ENCODE measurements around the gene NEGR1. TPM values are rescaled to one million over a fixed set of nuclear protein-coding genes. Genes with fewer than 3 reads are reported as not detected.
"Not testable (repeated sequence)": the region's sequence is repeated elsewhere in the genome, so short reads cannot be mapped to it uniquely, and the experiment has no call there.

NEGR1 gene
- total RNA-seq, 6 donors from 2014 or later = 3.1 to 14.7 (median 8.9) TPM

DNA sequence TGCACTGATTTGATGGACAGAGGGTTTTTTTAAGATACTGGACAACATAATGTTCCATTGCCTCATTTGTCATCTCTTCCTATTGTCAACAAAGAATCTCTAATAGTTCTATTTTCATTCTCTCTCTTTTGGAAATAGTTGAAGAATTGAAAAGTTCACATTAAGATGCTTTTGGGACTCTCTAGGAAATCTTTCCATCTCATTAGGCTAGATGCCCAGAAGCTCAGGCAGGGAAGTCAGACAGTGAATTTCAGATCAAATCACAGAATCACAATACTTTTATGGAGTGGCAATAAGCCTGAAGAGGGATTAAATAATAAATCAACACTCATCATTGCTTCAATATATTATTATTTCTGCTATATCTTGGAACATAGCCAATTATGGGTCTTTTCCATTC lies 29.2 kb downstream of the NEGR1 start:
- H3K27me3 ChIP-seq = no peaks in the 10 kb centered on the region
- no peak overlapping the region for H3K4me3 ChIP-seq
- no peak overlapping the region for H3K27ac ChIP-seq
- H3K4me1 ChIP-seq = no peaks in the 10 kb centered on the region
- no peak for ATAC-seq (ENCODE audit: low FRiP score in 2 of 2)
- H3K9me3 ChIP-seq = no peaks in the 10 kb centered on the region
- DNase-seq = no peak
- H3K36me3 ChIP-seq = no peaks in the 10 kb centered on the region
- TF ChIP-seq POLR2A (IDR thresholded peaks at IDR 0.05) (no peak), POLR2AphosphoS5 (IDR thresholded peaks at IDR 0.05) (no peak), EP300 (IDR thresholded peaks at IDR 0.05) (no peak)
- TF ChIP-seq, protein P1, sequence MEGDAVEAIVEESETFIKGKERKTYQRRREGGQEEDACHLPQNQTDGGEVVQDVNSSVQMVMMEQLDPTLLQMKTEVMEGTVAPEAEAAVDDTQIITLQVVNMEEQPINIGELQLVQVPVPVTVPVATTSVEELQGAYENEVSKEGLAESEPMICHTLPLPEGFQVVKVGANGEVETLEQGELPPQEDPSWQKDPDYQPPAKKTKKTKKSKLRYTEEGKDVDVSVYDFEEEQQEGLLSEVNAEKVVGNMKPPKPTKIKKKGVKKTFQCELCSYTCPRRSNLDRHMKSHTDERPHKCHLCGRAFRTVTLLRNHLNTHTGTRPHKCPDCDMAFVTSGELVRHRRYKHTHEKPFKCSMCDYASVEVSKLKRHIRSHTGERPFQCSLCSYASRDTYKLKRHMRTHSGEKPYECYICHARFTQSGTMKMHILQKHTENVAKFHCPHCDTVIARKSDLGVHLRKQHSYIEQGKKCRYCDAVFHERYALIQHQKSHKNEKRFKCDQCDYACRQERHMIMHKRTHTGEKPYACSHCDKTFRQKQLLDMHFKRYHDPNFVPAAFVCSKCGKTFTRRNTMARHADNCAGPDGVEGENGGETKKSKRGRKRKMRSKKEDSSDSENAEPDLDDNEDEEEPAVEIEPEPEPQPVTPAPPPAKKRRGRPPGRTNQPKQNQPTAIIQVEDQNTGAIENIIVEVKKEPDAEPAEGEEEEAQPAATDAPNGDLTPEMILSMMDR (IDR thresholded peaks at IDR 0.05) = no peak

DNA sequence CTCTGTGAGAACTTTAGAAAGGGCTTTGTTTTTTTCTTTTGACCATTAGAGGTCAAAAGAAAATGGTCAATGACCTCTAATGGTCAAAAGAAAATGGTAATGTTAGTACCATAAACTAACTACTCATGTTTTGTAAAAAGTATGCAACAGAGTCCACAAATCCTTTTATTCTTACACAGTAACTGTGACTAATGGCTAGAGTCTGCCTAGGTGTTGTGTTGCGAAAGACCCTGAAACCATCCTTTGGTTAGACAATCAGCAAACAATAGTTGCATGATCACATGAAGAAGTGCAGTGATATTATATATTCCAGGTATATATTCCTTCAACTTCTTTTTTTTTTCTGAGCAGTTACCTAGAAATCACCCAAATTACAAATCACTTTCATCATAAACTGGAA lies 40.9 kb downstream of the NEGR1 start:
- WGBS, 2 donors = 90 to 100% methylated on average over 1 of the region's 1 CpG
- Histone ChIP-seq H3K4me3 (no peak overlapping the region), H3K9me3 (no peaks in the 10 kb centered on the region), H3K27ac (no peak overlapping the region), H3K4me1 (no peaks in the 10 kb centered on the region), H3K27me3 (no peaks in the 10 kb centered on the region), H3K36me3 (no peaks in the 10 kb centered on the region)
- no peak for ATAC-seq (ENCODE audit: low FRiP score in 2 of 2)
- no peak for TF ChIP-seq POLR2A (IDR thresholded peaks at IDR 0.05)
- no peak for DNase-seq

DNA sequence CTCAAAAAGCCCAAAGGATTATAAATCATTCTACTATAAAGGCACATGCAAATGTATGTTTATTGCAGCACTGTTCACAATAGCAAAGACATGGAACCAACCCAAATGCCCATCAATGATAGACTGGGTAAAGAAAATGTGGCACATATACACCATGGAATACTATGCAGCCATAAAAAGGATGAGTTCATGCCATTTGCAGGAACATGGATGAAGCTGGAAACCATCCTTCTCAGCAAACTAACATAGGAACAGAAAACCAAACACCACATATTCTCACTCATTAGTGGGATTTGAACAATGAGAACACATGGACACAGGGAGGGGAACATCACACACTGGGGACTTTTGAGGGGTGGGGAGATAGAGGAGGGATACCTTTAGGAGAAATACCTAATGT lies 46.4 kb downstream of the NEGR1 start:
- H3K27ac ChIP-seq; H3K4me3 ChIP-seq; H3K27me3 ChIP-seq; H3K4me1 ChIP-seq; H3K36me3 ChIP-seq; ATAC-seq (ENCODE audit: low FRiP score in 2 of 2); H3K9me3 ChIP-seq; DNase-seq: not testable (repeated sequence)

DNA sequence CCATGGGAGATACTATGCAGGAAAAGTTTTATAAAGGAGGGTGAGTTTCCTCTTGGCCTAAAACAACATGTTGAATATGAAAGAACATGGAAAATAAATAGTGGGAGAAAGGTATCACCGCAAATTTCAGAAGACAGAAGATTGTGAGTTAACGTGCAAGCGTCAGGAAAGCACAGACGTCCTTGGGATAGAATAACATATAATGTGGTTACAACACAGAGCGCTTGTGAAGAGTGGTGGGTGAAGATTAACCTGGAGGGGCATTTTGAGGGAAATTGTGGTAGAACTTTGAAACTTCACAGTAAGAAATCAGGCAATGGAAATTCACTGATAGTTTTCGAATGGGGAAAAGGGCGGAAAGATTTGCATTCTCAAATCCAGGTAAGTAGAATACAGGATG lies 47.3 kb downstream of the NEGR1 start:
- 76 to 87% methylated on average over 7 of the region's 7 CpGs for WGBS, 2 donors
- DNase-seq (no peak), ATAC-seq (ENCODE audit: low FRiP score in 2 of 2) (no peak)
- TF ChIP-seq EP300 (IDR thresholded peaks at IDR 0.05) (no peak), POLR2A (IDR thresholded peaks at IDR 0.05) (no peak), POLR2AphosphoS5 (IDR thresholded peaks at IDR 0.05) (no peak)
- TF ChIP-seq, protein P1 (IDR thresholded peaks at IDR 0.05) = no peak
- no peaks in the 10 kb centered on the region for H3K9me3 ChIP-seq
- no peaks in the 10 kb centered on the region for H3K4me1 ChIP-seq
- no peaks in the 10 kb centered on the region for H3K36me3 ChIP-seq
- no peak overlapping the region for H3K4me3 ChIP-seq
- no peaks in the 10 kb centered on the region for H3K27me3 ChIP-seq
- no peak overlapping the region for H3K27ac ChIP-seq

DNA sequence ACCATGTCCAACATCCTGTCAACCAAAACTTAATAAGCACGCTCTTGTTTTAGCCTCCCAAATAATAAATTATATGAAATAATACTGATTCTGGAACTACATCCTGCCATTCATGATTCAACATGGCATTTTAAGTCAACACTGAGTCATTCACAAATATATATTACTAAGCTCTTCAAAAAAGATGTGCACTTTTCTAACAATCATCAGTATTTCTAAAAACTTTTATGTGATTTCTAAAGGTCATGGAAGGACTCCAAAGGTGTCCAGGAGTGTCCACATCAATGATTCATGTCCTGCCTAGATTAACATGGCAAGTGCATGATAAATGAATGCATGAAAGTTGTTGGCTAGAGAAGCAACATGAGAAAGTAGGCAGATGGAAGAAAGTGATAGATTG lies 51.6 kb downstream of the NEGR1 start:
- TF ChIP-seq POLR2A (IDR thresholded peaks at IDR 0.05) = no peak
- TF ChIP-seq EP300 (IDR thresholded peaks at IDR 0.05) = no peak
- no peak for TF ChIP-seq POLR2AphosphoS5 (IDR thresholded peaks at IDR 0.05)
- WGBS, 2 donors = 85 to 89% methylated on average over 1 of the region's 1 CpG
- H3K36me3 ChIP-seq = no peaks in the 10 kb centered on the region
- no peak overlapping the region for H3K27ac ChIP-seq
- DNase-seq (no peak), ATAC-seq (ENCODE audit: low FRiP score in 2 of 2) (no peak)
- no peaks in the 10 kb centered on the region for H3K9me3 ChIP-seq
- H3K27me3 ChIP-seq = no peaks in the 10 kb centered on the region
- H3K4me1 ChIP-seq = no peaks in the 10 kb centered on the region
- no peak overlapping the region for H3K4me3 ChIP-seq

GRCh38 chr1:72229893-72230292 lies 52.4 kb downstream of the NEGR1 start:
- ATAC-seq (ENCODE audit: low FRiP score in 2 of 2) (no peak), DNase-seq (no peak)
- Histone ChIP-seq H3K27me3 (no peaks in the 10 kb centered on the region), H3K9me3 (no peaks in the 10 kb centered on the region), H3K36me3 (no peaks in the 10 kb centered on the region), H3K4me3 (no peak overlapping the region), H3K4me1 (no peaks in the 10 kb centered on the region), H3K27ac (no peak overlapping the region)
- TF ChIP-seq POLR2A (IDR thresholded peaks at IDR 0.05) = no peak
- TF ChIP-seq EP300 (IDR thresholded peaks at IDR 0.05) = no peak
- TF ChIP-seq POLR2AphosphoS5 (IDR thresholded peaks at IDR 0.05) = no peak
- TF ChIP-seq, protein P1 (IDR thresholded peaks at IDR 0.05) = no peak

Measured in upper lobe of left lung (tissue), 6 donors.